Erythroblast (primary cell): ENCODE results near the gene KIAA1958.

Experiments used
- DNase-seq, 2 experiments: peaks; one replicate each; lab custom pipeline; 2025; lab: John Stamatoyannopoulos, UW
- GATA1 ChIP-seq: IDR thresholded peaks from 2 replicates; pipeline ENCODE4 v1.6.1; 2011; ENCODE audit warnings: low read depth, mild to moderate bottlenecking, control low read depth, low read length, moderate library complexity
- POLR2A ChIP-seq: IDR thresholded peaks from 2 replicates; pipeline ENCODE4 v1.6.1; 2011; ENCODE audit warnings: mild to moderate bottlenecking, low read length

KIAA1958 gene

GRCh38 chr9:112601636-112602035 is 115.0 kb downstream of the KIAA1958 start:
- no peak for TF ChIP-seq GATA1
- TF ChIP-seq POLR2A, result no peak
- DNase-seq, result no peak

GRCh38 chr9:112604790-112605189 is 118.2 kb downstream of the KIAA1958 start:
- DNase-seq, result no peak
- TF ChIP-seq GATA1, result no peak
- TF ChIP-seq POLR2A, result no peak

GRCh38 chr9:112605518-112605917 is 118.9 kb downstream of the KIAA1958 start:
- no peak for DNase-seq
- TF ChIP-seq POLR2A (no peak), GATA1 (no peak)

GRCh38 chr9:112605963-112606699 is 119.5 kb downstream of the KIAA1958 start:
- TF ChIP-seq POLR2A, result no peak
- no peak for TF ChIP-seq GATA1
- no peak for DNase-seq

GRCh38 chr9:112608851-112609250 is 122.2 kb downstream of the KIAA1958 start:
- no peak for DNase-seq
- TF ChIP-seq GATA1, result no peak

GRCh38 chr9:112615584-112616266 is 129.1 kb downstream of the KIAA1958 start:
- DNase-seq, result no peak
- no peak for TF ChIP-seq POLR2A
- no peak for TF ChIP-seq GATA1

GRCh38 chr9:112617371-112617770 is 130.7 kb downstream of the KIAA1958 start:
- DNase-seq, result no peak
- TF ChIP-seq POLR2A, result no peak
- no peak for TF ChIP-seq GATA1

- TF ChIP-seq GATA1 (no peak), POLR2A (no peak)
- DNase-seq, result no peak
These were observed 131.9 kb downstream of the KIAA1958 start for GRCh38 chr9:112618385-112619009.

- TF ChIP-seq GATA1 (no peak), POLR2A (no peak)
- DNase-seq, result no peak
These were observed 133.8 kb downstream of the KIAA1958 start for GRCh38 chr9:112620388-112620787.

GRCh38 chr9:112621018-112621655 is 134.5 kb downstream of the KIAA1958 start:
- TF ChIP-seq GATA1, result no peak
- TF ChIP-seq POLR2A, result no peak
- DNase-seq, result no peak

- TF ChIP-seq POLR2A (no peak), GATA1 (no peak)
These were observed 136.6 kb downstream of the KIAA1958 start for GRCh38 chr9:112623198-112623597.

GRCh38 chr9:112624711-112625707 is 138.4 kb downstream of the KIAA1958 start:
- DNase-seq, result no peak
- TF ChIP-seq GATA1 (no peak), POLR2A (no peak)

More at GRCh38 chr9:112623198-112623597, 136.6 kb downstream of the KIAA1958 start:
- no peak for DNase-seq
